A673 (cell line): Measurements from ENCODE around the gene PCBP4. TPM values are rescaled to one million over a fixed set of nuclear protein-coding genes. Genes with fewer than 3 reads are reported as not detected.

Experiments
- BruUV-seq: library from RNA; stranded (reverse); fragments of 400-500 nt; replicated peaks from 2 replicates; lab custom pipeline; 2021; lab: Mats Ljungman, UMichigan
- CTCF ChIA-PET: fragments of 300-600 bp; sonication (Branson Sonifier 250); formaldehyde crosslinking; loops from one replicate; lab custom pipeline; 2022; ENCODE audit warnings: antibody characterized with exemption; lab: Charles Lee
- POLR2A ChIA-PET: fragments of 300-600 bp; sonication (Branson Sonifier 250); formaldehyde crosslinking; loops from one replicate; lab custom pipeline; 2022; ENCODE audit warnings: antibody characterized with exemption; ENCODE audit not compliant: low non-redundant PET; lab: Charles Lee
- DNase-seq: peaks from one replicate; pipeline ENCODE4 v3.0.0-alpha.2; 2015; ENCODE audit warnings: low spot score
- H3K27ac ChIP-seq: fragments of 200-600 bp; sonication (generic); 2 replicates; pipeline ENCODE4 v1.5.1; 2016; ENCODE audit warnings: mixed run types, low read depth, mild to moderate bottlenecking, mixed read lengths, antibody characterized with exemption, low read length; ENCODE audit not compliant: poor library complexity, severe bottlenecking
- H3K27me3 ChIP-seq: fragments of 200-600 bp; sonication (generic); replicated peaks from 2 replicates; pipeline ENCODE4 v1.6.1; 2017; ENCODE audit warnings: mixed run types, low read depth, mild to moderate bottlenecking, mixed read lengths, antibody characterized with exemption, low read length; ENCODE audit not compliant: insufficient read depth, poor library complexity
- H3K36me3 ChIP-seq: fragments of 200-600 bp; sonication (generic); 2 replicates; pipeline ENCODE4 v1.6.1; 2016; ENCODE audit warnings: mixed run types, mild to moderate bottlenecking, mixed read lengths, antibody characterized with exemption, low read length; ENCODE audit not compliant: insufficient read depth, poor library complexity, severe bottlenecking
- H3K4me1 ChIP-seq: fragments of 200-600 bp; sonication (generic); 2 replicates; pipeline ENCODE4 v1.6.1; 2017; ENCODE audit warnings: mixed run types, mild to moderate bottlenecking, mixed read lengths, antibody characterized with exemption, low read length; ENCODE audit not compliant: insufficient read depth, poor library complexity, severe bottlenecking
- H3K4me3 ChIP-seq: fragments of 200-600 bp; sonication (generic); 2 replicates; pipeline ENCODE4 v1.5.1; 2016; ENCODE audit warnings: low read depth, mixed run types, mild to moderate bottlenecking, mixed read lengths, low read length; ENCODE audit not compliant: poor library complexity, severe bottlenecking
- H3K9me3 ChIP-seq: fragments of 200-600 bp; sonication (generic); 2 replicates; pipeline ENCODE4 v1.6.1; 2016; ENCODE audit warnings: mixed run types, low read depth, mild to moderate bottlenecking, mixed read lengths, antibody characterized with exemption, low read length; ENCODE audit not compliant: poor library complexity, severe bottlenecking
- EZH2 ChIP-seq: fragments of 200-600 bp; sonication (generic); IDR thresholded peaks from 2 replicates; pipeline ENCODE4 v1.6.1; 2017; ENCODE audit warnings: borderline replicate concordance, low read depth, mild to moderate bottlenecking, mixed read lengths, antibody characterized with exemption, low read length; ENCODE audit not compliant: poor library complexity, severe bottlenecking
- intact Hi-C: fragments of 100-400 bp; cut with micrococcal nuclease; formaldehyde crosslinking; loops from one replicate; pipeline ENCODE4 v1.10.0; 2022; ENCODE audit not compliant: unreplicated experiment
- total RNA-seq: library from RNA; stranded (reverse); gene quantifications from 2 replicates; pipeline ENCODE4 v1.2.3, GENCODE V29; 2021
- TF ChIP-seq, protein P1 (sequence below): fragments of 300-800, 200-600 bp; sonication (generic); conservative IDR thresholded peaks from 2 replicates; pipeline ENCODE4 v1.5.1; 2017; ENCODE audit warnings: low read depth, mild to moderate bottlenecking, antibody characterized with exemption, low read length, moderate library complexity, mixed read lengths

PCBP4 gene
- total RNA-seq, 1 experiment from 2014 or later, result 5.3 TPM

DNA sequence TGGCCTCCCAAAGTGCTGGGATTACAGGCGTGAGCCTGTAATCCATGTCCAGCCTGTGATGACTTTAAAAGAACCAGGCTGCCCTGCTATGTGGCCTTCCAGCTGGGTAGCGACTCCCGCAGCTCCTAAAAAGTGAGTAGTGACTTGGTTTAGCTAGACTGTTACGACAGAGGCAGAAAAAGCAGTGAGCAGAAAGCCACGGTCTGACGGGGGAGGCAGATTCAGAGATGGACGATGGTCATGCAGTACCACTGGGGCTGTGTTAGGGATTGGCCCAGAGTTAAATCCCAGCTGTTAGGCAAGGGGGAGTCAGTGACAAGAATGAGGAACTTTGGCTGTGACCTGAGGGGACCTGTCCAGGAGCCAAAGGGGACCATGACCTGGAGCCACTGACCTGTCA lies 31.5 kb upstream of the PCBP4 start:
- TF ChIP-seq, protein P1, sequence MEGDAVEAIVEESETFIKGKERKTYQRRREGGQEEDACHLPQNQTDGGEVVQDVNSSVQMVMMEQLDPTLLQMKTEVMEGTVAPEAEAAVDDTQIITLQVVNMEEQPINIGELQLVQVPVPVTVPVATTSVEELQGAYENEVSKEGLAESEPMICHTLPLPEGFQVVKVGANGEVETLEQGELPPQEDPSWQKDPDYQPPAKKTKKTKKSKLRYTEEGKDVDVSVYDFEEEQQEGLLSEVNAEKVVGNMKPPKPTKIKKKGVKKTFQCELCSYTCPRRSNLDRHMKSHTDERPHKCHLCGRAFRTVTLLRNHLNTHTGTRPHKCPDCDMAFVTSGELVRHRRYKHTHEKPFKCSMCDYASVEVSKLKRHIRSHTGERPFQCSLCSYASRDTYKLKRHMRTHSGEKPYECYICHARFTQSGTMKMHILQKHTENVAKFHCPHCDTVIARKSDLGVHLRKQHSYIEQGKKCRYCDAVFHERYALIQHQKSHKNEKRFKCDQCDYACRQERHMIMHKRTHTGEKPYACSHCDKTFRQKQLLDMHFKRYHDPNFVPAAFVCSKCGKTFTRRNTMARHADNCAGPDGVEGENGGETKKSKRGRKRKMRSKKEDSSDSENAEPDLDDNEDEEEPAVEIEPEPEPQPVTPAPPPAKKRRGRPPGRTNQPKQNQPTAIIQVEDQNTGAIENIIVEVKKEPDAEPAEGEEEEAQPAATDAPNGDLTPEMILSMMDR, result no peak
- no peak for TF ChIP-seq EZH2
- intact Hi-C loops, result no loop called here
- Histone ChIP-seq H3K27ac (no peak overlapping the region), H3K4me1 (peaks cover 8% of the 10 kb centered on the region), H3K36me3 (peaks cover 15% of the 10 kb centered on the region), H3K9me3 (no peaks in the 10 kb centered on the region), H3K4me3 (no peak overlapping the region), H3K27me3 (no peaks in the 10 kb centered on the region)
- no TSS peak for BruUV-seq
- ChIA-PET CTCF (no interaction called here), POLR2A (no interaction called here)
- no peak for DNase-seq

DNA sequence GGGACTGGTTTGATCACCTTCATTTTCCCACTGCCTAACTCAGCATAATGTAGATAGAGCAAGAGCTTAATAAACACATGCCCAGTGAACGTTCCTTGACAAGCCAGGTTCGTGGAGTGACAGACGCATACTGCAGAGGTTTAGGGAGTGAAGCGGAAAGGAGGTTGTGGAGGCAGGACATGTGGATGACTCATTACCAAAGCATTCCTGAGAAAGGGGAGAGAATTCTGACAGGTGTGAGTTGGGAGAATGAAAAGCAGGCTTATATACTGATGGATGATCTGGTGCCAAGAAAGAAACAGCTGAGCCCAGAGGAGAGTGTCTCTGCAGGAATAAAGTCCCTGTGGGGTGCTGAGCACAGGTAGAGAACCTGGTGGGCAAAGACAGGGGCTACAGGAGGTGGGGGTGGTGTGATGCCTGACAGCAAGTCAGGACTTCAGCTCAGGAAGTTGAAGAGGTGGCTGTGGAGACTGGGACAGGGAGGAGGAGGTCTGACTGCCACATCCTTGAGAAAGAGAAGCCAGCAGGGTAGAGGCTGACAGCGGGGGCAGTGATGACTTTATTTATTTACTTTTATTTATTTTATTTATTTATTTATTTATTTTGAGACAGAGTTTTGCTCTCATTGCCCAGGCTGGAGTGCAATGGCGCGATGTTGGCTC lies 30.8 kb upstream of the PCBP4 start:
- Histone ChIP-seq H3K4me3 (no peak overlapping the region), H3K9me3 (no peaks in the 10 kb centered on the region), H3K27me3 (no peaks in the 10 kb centered on the region), H3K4me1 (peaks cover 8% of the 10 kb centered on the region), H3K36me3 (peaks cover 19% of the 10 kb centered on the region), H3K27ac (no peak overlapping the region)
- POLR2A ChIA-PET, result no interaction called here
- BruUV-seq, result no TSS peak
- DNase-seq, result no peak
- TF ChIP-seq, protein P1, result no peak
- TF ChIP-seq EZH2, result no peak
- intact Hi-C loops, result no loop called here
- CTCF ChIA-PET, result no interaction called here

DNA sequence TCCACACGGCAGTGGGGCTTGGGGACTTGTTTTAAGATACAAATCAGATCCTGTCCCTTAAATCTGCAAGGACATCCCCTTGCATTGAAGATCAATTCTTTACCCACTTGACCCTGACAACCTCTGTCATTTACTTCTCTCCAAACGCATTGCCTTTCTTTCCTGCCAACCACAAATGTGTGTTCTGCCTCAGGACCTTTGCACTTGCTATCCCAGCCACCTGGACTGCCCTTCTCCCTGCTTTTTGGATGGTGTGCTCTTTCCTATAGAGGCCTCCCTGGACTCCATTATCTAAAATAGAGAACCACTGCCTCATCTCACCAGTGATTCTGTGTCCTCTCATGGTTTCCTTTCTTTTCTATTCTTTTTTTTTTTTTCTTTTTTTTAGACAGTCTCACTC lies 29.9 kb upstream of the PCBP4 start:
- ChIA-PET CTCF (no interaction called here), POLR2A (no interaction called here)
- H3K36me3 ChIP-seq, result peaks cover 27% of the 10 kb centered on the region
- no peaks in the 10 kb centered on the region for H3K9me3 ChIP-seq
- H3K4me3 ChIP-seq, result no peak overlapping the region
- H3K27me3 ChIP-seq, result no peaks in the 10 kb centered on the region
- peaks cover 8% of the 10 kb centered on the region for H3K4me1 ChIP-seq
- no TSS peak for BruUV-seq
- no peak for DNase-seq
- H3K27ac ChIP-seq, result no peak overlapping the region
- no peak for TF ChIP-seq EZH2
- TF ChIP-seq, protein P1, result no peak
- intact Hi-C loops, result no loop called here
